Adrenal gland (tissue), 12 donors: ENCODE data around the gene ZRANB3. TPM values are rescaled to one million over a fixed set of nuclear protein-coding genes. Genes with fewer than 3 reads are reported as not detected.

Source experiments
- DNase-seq, 7 donors: peaks; one replicate each; pipeline ENCODE4 v3.0.0-alpha.2; 2019 to 2020
- H3K27ac ChIP-seq, 5 donors: fragments of 200-600 bp; sonication (generic) in 4 of 5; 1 replicate in 3 of 5; 2 replicates in 2 of 5; pipeline versions ENCODE4 v1.5.1 to v1.8.0; 2016 to 2020; ENCODE audit warnings: mild to moderate bottlenecking in 1 of 5
- H3K27me3 ChIP-seq: fragments of 200-600 bp; 2 replicates; pipeline ENCODE4 v1.8.0; 2021
- H3K36me3 ChIP-seq, 2 donors: fragments of 200-600 bp; replicated peaks in 1 of 2; 1 replicate in 1 of 2; 2 replicates in 1 of 2; pipeline versions ENCODE4 v1.5.1 to v1.8.0; 2018 to 2022
- H3K4me1 ChIP-seq, 2 donors: fragments of 200-600 bp; replicated peaks in 1 of 2; 1 replicate in 1 of 2; 2 replicates in 1 of 2; pipeline versions ENCODE4 v1.5.1 to v1.8.0; 2018 to 2021
- H3K4me3 ChIP-seq, 4 donors: fragments of 200-600 bp; sonication (generic) in 3 of 4; one replicate each; pipeline ENCODE4 v1.5.1; 2016 to 2018
- H3K9me3 ChIP-seq, 3 donors: fragments of 200-600 bp; sonication (generic) in 1 of 3; replicated peaks in 1 of 3; 1 replicate in 2 of 3; 2 replicates in 1 of 3; pipeline versions ENCODE4 v1.5.1 to v1.8.0; 2016 to 2021
- POLR2A ChIP-seq, 2 donors: fragments of 450-650 bp; IDR thresholded peaks; one replicate each; pipeline ENCODE4 v1.6.1; 2017; ENCODE audit warnings: antibody characterized with exemption in 2 of 2, mild to moderate bottlenecking in 2 of 2, moderate library complexity in 1 of 2
- WGBS, 4 donors: extraction: QIAGEN DNeasy Blood & Tissue Kit in 2 of 4; methylation state at CpG; one replicate each; pipeline versions ENCODE4 v1.1.5 to v1.1.7; 2013 to 2017; 5-methylcytosine and 5-hydroxymethylcytosine counted together
- intact Hi-C, 2 donors: fragments of 100-400 bp; cut with DNase I; formaldehyde crosslinking; loops; one replicate each; pipeline versions ENCODE4 v1.14.1 to v1.15.0; 2022 to 2023
- polyA plus RNA-seq, 3 donors: library from polyadenylated mRNA; stranded (reverse); fragments of 200-250 nt in 2 of 3; fragments of 350-450 nt in 1 of 3; fragmentation: Illumina TruSeq in 1 of 3; extraction: RNeasy Lipid Tissue Mini Kit (QIAGEN cat#74804) in 1 of 3; gene quantifications; one replicate each; pipeline ENCODE4 v1.2.3, GENCODE V29; 2013 to 2014
- total RNA-seq, 9 donors: library from RNA; depleted of rRNA in 4 of 9; stranded (reverse); fragments of >200 nt in 4 of 9; fragments of 120-200 nt in 1 of 9; fragmentation: NEBNext Ultra II Directional in 1 of 9; extraction: Animal tissue kit (Norgen Biotek cat#: 25700) in 1 of 9; gene quantifications; one replicate each; pipeline versions ENCODE4 v1.1.0 to v1.2.4, GENCODE V29; 2013 to 2023
- TF ChIP-seq, protein P1 (sequence below), 6 experiments: fragments of 450-650 bp in 4 of 6; fragments of 200-600 bp in 2 of 6; sonication (generic) in 1 of 6; IDR thresholded peaks; 1 replicate in 5 of 6; 2 replicates in 1 of 6; pipeline versions ENCODE4 v1.5.1 to v1.8.0; 2016 to 2021; ENCODE audit warnings: antibody characterized with exemption in 6 of 6, mild to moderate bottlenecking in 2 of 6, moderate library complexity in 1 of 6
- donor health status: healthy with polysubstance abuse.
- donor health status: Bipolar disorder and iron deficiency.
- donor health status: DM: yes; HTN: yes; CAD: no.
- donor health status: DM: no; HTN: no; CAD: no.
- donor health status: DM: no; HTN: no; CAD: no.
- donor health status: DM: yes; HTN: yes; CAD: no.

The ZRANB3 gene
- total and polyA plus RNA-seq, 12 donors: 1.0 to 16.8 (median 9.0) TPM

DNA sequence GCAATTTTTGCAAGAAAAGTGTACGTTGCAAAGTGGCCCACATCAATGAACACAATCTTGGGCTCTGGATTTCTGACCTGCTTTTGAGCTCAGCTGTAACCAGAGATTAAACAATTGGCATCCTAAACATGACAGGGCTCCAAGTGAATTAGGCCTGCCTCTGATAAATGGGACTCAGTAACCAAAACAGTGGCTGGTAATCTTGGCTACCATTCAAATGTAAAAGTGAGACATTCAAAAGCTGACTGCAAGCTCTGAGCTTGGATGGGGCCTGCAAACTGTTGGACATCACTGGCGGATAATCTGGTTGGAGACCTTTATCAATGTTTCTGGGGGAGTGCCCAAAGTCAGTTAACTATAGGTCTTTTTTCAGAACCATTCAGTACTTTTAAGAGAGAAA lies 318.3 kb downstream of the ZRANB3 start:
- no peaks in the 10 kb centered on the region for H3K27me3 ChIP-seq
- H3K27ac ChIP-seq: no peak overlapping the region
- intact Hi-C loops: no loop called here
- H3K9me3 ChIP-seq: no peaks in the 10 kb centered on the region
- no peak overlapping the region for H3K4me3 ChIP-seq
- DNase-seq: no peak
- H3K36me3 ChIP-seq: no peaks in the 10 kb centered on the region
- WGBS, 4 donors: 81 to 94% (median 89%) methylated on average over 2 of the region's 2 CpGs
- no peaks in the 10 kb centered on the region for H3K4me1 ChIP-seq
- TF ChIP-seq, protein P1, sequence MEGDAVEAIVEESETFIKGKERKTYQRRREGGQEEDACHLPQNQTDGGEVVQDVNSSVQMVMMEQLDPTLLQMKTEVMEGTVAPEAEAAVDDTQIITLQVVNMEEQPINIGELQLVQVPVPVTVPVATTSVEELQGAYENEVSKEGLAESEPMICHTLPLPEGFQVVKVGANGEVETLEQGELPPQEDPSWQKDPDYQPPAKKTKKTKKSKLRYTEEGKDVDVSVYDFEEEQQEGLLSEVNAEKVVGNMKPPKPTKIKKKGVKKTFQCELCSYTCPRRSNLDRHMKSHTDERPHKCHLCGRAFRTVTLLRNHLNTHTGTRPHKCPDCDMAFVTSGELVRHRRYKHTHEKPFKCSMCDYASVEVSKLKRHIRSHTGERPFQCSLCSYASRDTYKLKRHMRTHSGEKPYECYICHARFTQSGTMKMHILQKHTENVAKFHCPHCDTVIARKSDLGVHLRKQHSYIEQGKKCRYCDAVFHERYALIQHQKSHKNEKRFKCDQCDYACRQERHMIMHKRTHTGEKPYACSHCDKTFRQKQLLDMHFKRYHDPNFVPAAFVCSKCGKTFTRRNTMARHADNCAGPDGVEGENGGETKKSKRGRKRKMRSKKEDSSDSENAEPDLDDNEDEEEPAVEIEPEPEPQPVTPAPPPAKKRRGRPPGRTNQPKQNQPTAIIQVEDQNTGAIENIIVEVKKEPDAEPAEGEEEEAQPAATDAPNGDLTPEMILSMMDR (IDR thresholded peaks at IDR 0.05): no peak
- no peak for TF ChIP-seq POLR2A (IDR thresholded peaks at IDR 0.05)

DNA sequence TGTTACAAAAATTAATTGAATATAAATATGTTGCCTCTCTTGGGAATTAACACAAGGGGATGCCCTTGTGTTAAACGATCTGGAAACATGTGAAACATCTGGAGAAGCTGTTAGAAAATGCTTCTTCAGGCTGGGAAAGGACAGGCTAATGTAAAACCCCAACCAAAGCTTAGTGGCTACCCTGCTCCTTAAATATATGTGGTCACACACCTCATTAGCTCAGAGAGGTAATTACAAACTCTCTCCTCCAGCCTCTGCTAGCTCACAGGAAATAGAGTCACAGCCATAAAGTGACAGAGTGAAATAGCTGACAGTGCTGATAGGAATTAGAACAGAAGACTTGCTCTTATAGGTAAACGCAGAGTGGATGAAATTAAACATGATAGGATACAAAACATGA lies 323.0 kb downstream of the ZRANB3 start:
- Histone ChIP-seq H3K27me3 (no peaks in the 10 kb centered on the region), H3K4me3 (no peak overlapping the region), H3K27ac (no peak overlapping the region), H3K9me3 (no peaks in the 10 kb centered on the region), H3K4me1 (no peaks in the 10 kb centered on the region), H3K36me3 (no peaks in the 10 kb centered on the region)
- no peak for DNase-seq
- WGBS, 4 donors: 61 to 72% (median 67%) methylated on average over 2 of the region's 2 CpGs
- intact Hi-C loops: no loop called here
- no peak for TF ChIP-seq POLR2A (IDR thresholded peaks at IDR 0.05)
- TF ChIP-seq, protein P1 (IDR thresholded peaks at IDR 0.05): no peak

DNA sequence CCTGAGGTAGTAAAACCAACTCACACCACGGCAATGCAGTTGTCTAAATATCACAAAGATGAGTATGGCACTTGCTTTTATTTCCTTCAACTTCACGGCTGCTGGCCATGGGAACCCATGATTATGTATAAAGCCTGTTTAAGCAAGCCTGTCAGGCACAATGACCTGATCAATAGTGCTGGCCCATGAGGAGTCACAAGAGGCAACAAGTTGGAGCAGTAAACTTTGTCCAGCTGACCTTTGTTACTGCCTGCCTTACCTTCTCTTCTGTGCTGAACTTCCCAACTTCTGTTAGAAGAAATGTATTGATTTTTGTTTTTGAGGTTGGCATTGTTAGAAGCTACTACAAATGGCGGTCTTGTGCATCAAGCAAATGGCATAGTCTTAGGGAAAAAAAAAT lies 327.1 kb downstream of the ZRANB3 start:
- Histone ChIP-seq H3K4me3 (no peak overlapping the region), H3K27me3 (no peaks in the 10 kb centered on the region), H3K27ac (no peak overlapping the region), H3K9me3 (no peaks in the 10 kb centered on the region), H3K4me1 (no peaks in the 10 kb centered on the region), H3K36me3 (no peaks in the 10 kb centered on the region)
- WGBS, 4 donors: 93 to 98% (median 97%) methylated on average over 3 of the region's 3 CpGs
- TF ChIP-seq, protein P1 (IDR thresholded peaks at IDR 0.05): no peak
- TF ChIP-seq POLR2A (IDR thresholded peaks at IDR 0.05): no peak
- intact Hi-C loops: no loop called here
- no peak for DNase-seq

DNA sequence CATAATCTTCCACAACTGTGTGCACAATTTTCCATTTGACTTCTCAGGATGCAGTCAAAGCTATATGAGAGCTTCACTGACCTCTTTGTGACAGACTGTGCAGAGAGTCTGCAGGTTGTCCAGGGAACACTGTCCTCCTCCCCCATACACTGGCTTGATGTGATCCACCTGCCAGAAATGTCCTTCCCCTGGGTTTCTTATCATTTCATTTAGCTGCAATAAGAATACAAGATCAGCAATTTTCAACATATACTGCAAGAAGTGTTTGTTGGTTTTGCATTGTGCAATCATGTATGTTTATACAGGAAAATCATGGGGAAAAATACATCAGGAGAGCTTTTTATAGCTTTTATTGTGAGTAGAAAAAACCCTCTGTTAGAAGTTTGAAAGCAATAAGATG lies 328.3 kb downstream of the ZRANB3 start:
- no peak for DNase-seq
- intact Hi-C loops: no loop called here

More for the DNA sequence above, 328.3 kb downstream of the ZRANB3 start:
- TF ChIP-seq, protein P1 (IDR thresholded peaks at IDR 0.05): no peak
- TF ChIP-seq POLR2A (IDR thresholded peaks at IDR 0.05): no peak
- no peaks in the 10 kb centered on the region for H3K4me1 ChIP-seq
- H3K4me3 ChIP-seq: no peak overlapping the region
- H3K36me3 ChIP-seq: no peaks in the 10 kb centered on the region
- no peak overlapping the region for H3K27ac ChIP-seq
- no peaks in the 10 kb centered on the region for H3K27me3 ChIP-seq
- H3K9me3 ChIP-seq: no peaks in the 10 kb centered on the region
